SK-N-SH (cell line): ENCODE measurements around the gene UBE2E2. TPM values are rescaled to one million over a fixed set of nuclear protein-coding genes. Genes with fewer than 3 reads are reported as not detected.

Source experiments
- CTCF ChIA-PET: fragments of 300-600, 350-600 bp; formaldehyde crosslinking; extraction: SDS; loops from one replicate; lab custom pipeline; 2021; lab: Yijun Ruan, JAX
- POLR2A ChIA-PET: fragments of 350-600 bp; sonication (Branson Sonifier 250); formaldehyde crosslinking; extraction: SDS; loops from one replicate; lab custom pipeline; 2020; ENCODE audit warnings: antibody characterized with exemption, inconsistent platforms; lab: Yijun Ruan, JAX
- DNase-seq: peaks from one replicate; pipeline ENCODE4 v3.0.0; 2012
- H2AFZ ChIP-seq: fragments of 200-600 bp; sonication (generic); 2 replicates; pipeline ENCODE4 v1.8.1; 2016; ENCODE audit warnings: antibody characterized with exemption, mild to moderate bottlenecking, low read depth
- H3F3A ChIP-seq: fragments of 200-600 bp; sonication (generic); replicated peaks from 2 replicates; pipeline ENCODE3; 2016; ENCODE audit warnings: antibody characterized with exemption, mild to moderate bottlenecking; ENCODE audit not compliant: insufficient read depth
- H3K27ac ChIP-seq, 2 experiments: fragments of 200-500 bp in 1 of 2; fragments of 200-600 bp in 1 of 2; sonication (Bioruptor generic) in 1 of 2; sonication (generic), shearing (Covaris generic) in 1 of 2; 2 replicates each; pipeline versions ENCODE4 v1.5.1 to v1.6.1; 2014 to 2016; ENCODE audit warnings: low read depth in 2 of 2, inconsistent platforms in 1 of 2, low read length in 1 of 2, mild to moderate bottlenecking in 1 of 2, mixed read lengths in 1 of 2
- H3K27me3 ChIP-seq: fragments of 200-600 bp; sonication (generic), shearing (Covaris generic); 2 replicates; pipeline ENCODE4 v1.6.1; 2016; ENCODE audit warnings: mixed run types; ENCODE audit not compliant: insufficient read depth
- H3K36me3 ChIP-seq, 2 experiments: fragments of 200-500 bp in 1 of 2; fragments of 200-600 bp in 1 of 2; sonication (Bioruptor generic) in 1 of 2; sonication (generic) in 1 of 2; replicated peaks in 1 of 2; 2 replicates each; pipeline versions ENCODE3 to v1.5.1; 2014 to 2016; ENCODE audit warnings: low read length in 1 of 2, mild to moderate bottlenecking in 1 of 2; ENCODE audit not compliant: insufficient read depth in 2 of 2, control insufficient read depth in 1 of 2
- H3K4me1 ChIP-seq, 2 experiments: fragments of 200-500 bp in 1 of 2; fragments of 200-600 bp in 1 of 2; sonication (Bioruptor generic) in 1 of 2; sonication (generic), shearing (Covaris generic) in 1 of 2; 2 replicates each; pipeline versions ENCODE4 v1.5.1 to v1.6.1; 2014 to 2016; ENCODE audit warnings: low read depth in 1 of 2, low read length in 1 of 2, mixed run types in 1 of 2; ENCODE audit not compliant: insufficient read depth in 2 of 2, control insufficient read depth in 1 of 2
- H3K4me2 ChIP-seq: fragments of 200-600 bp; sonication (generic), shearing (Covaris generic); 2 replicates; pipeline ENCODE4 v1.6.1; 2017; ENCODE audit warnings: mixed run types
- H3K4me3 ChIP-seq, 2 experiments: fragments of 200-500 bp in 1 of 2; fragments of 200-600 bp in 1 of 2; sonication (Bioruptor generic) in 1 of 2; sonication (generic), shearing (Covaris generic) in 1 of 2; 2 replicates each; pipeline versions ENCODE4 v1.5.1 to v1.8.1; 2014 to 2016; ENCODE audit warnings: low read depth in 2 of 2, inconsistent platforms in 1 of 2, low read length in 1 of 2, mild to moderate bottlenecking in 1 of 2, mixed read lengths in 1 of 2, moderate library complexity in 1 of 2
- H3K79me2 ChIP-seq: fragments of 200-600 bp; sonication (generic); 2 replicates; pipeline ENCODE4 v1.8.1; 2017; ENCODE audit warnings: mild to moderate bottlenecking; ENCODE audit not compliant: insufficient read depth
- H3K9ac ChIP-seq: fragments of 200-600 bp; sonication (generic); 2 replicates; pipeline ENCODE4 v1.6.1; 2017; ENCODE audit warnings: mixed run types
- H3K9me2 ChIP-seq: fragments of 200-600 bp; sonication (generic); 2 replicates; pipeline ENCODE4 v1.6.1; 2017; ENCODE audit warnings: mixed run types
- H3K9me3 ChIP-seq: fragments of 200-600 bp; sonication (generic); 2 replicates; pipeline ENCODE4 v1.6.1; 2017; ENCODE audit warnings: mixed run types, mild to moderate bottlenecking, moderate library complexity
- H4K20me1 ChIP-seq: fragments of 200-600 bp; sonication (generic); 2 replicates; pipeline ENCODE4 v1.6.1; 2017; ENCODE audit warnings: mild to moderate bottlenecking, mixed run types; ENCODE audit not compliant: insufficient read depth
- ELF1 ChIP-seq: IDR thresholded peaks from 2 replicates; pipeline ENCODE4 v1.4.0; 2012
- FOSL2 ChIP-seq: IDR thresholded peaks from 2 replicates; pipeline ENCODE4 v1.4.0; 2012; ENCODE audit warnings: low read depth, mild to moderate bottlenecking, moderate library complexity, borderline replicate concordance
- GATA2 ChIP-seq: sonication (generic); formaldehyde crosslinking; IDR thresholded peaks from 2 replicates; pipeline ENCODE4 v1.5.0; 2020; ENCODE audit warnings: mild to moderate bottlenecking, missing genetic modification reagents
- MXI1 ChIP-seq: IDR thresholded peaks from 2 replicates; pipeline ENCODE4 v1.6.1; 2012; ENCODE audit warnings: mild to moderate bottlenecking, low read depth, low read length, improper control_type of control experiment
- NFIC ChIP-seq: IDR thresholded peaks from 2 replicates; pipeline ENCODE4 v1.4.0; 2012; ENCODE audit warnings: borderline replicate concordance
- RFX5 ChIP-seq: IDR thresholded peaks from 2 replicates; pipeline ENCODE4 v1.6.1; 2012; ENCODE audit warnings: mild to moderate bottlenecking, improper control_type of control experiment, low read length
- SIN3A ChIP-seq: IDR thresholded peaks from 2 replicates; pipeline ENCODE4 v1.6.1; 2012; ENCODE audit warnings: low read depth, mild to moderate bottlenecking, low read length, moderate library complexity, borderline replicate concordance
- SMC3 ChIP-seq: IDR thresholded peaks from 2 replicates; pipeline ENCODE4 v1.6.1; 2012; ENCODE audit warnings: low read depth, low read length, improper control_type of control experiment
- TAF1 ChIP-seq: IDR thresholded peaks from 2 replicates; pipeline ENCODE4 v1.6.1; 2012; ENCODE audit warnings: low read depth, mild to moderate bottlenecking, low read length, moderate library complexity, borderline replicate concordance
- TEAD4 ChIP-seq: IDR thresholded peaks from 2 replicates; pipeline ENCODE4 v1.4.0; 2012; ENCODE audit warnings: mild to moderate bottlenecking, borderline replicate concordance; ENCODE audit not compliant: insufficient read depth
- YY1 ChIP-seq: IDR thresholded peaks from 2 replicates; pipeline ENCODE4 v1.4.0; 2012; ENCODE audit warnings: low read depth, mild to moderate bottlenecking
- WGBS: methylation state at CpG from one replicate; pipeline ENCODE4 v1.1.6; 2017; ENCODE audit warnings: low lambda C conversion rate; 5-methylcytosine and 5-hydroxymethylcytosine counted together
- polyA plus RNA-seq, 3 experiments: library from polyadenylated mRNA; depleted of rRNA; stranded (reverse); fragments of >200 nt; gene quantifications; 2 replicates each; pipeline ENCODE4 v1.2.3, GENCODE V29; 2012
- TF ChIP-seq, protein P1 (sequence below): fragments of 150-350 bp; IDR thresholded peaks from 2 replicates; pipeline ENCODE4 v1.6.1; 2017; ENCODE audit warnings: antibody characterized with exemption, low read length, low read depth, borderline replicate concordance
- TF ChIP-seq, protein P2 (sequence below): IDR thresholded peaks from 2 replicates; pipeline ENCODE4 v1.4.0; 2012; ENCODE audit warnings: low read depth, borderline replicate concordance
- TF ChIP-seq, protein P3 (sequence below): fragments of 200-600 bp; sonication (generic); IDR thresholded peaks from 2 replicates; pipeline ENCODE4 v1.6.1; 2017; ENCODE audit warnings: antibody characterized with exemption, mild to moderate bottlenecking, moderate library complexity
- TF ChIP-seq, protein P4 (sequence below): IDR thresholded peaks from 2 replicates; pipeline ENCODE4; 2012
- TF ChIP-seq, protein P5 (sequence below): IDR thresholded peaks from 2 replicates; pipeline ENCODE4 v1.4.0; 2012; ENCODE audit warnings: low read depth, borderline replicate concordance

The UBE2E2 gene
- polyA plus RNA-seq, 1 of the 3 experiments (the other 2 are of a cell fraction): 46.4 TPM

DNA sequence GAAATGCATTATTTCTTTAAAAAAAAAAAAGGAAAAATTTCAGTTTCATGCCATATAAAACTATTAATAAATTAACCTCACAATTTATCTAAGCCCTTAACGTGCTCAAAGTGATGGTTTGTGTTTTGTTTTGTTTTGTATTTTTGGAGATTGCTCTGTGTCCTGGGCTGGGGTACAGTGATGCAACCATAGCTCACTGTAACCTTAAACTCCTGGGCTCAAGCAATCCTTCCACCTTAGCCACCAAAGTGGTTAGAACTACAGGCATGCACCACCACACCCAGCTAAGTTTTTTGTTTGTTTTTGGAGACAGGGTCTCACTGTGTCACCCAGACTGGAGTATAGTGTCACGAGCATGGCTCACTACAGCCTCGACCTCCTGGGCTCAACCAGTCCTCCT is 180.7 kb downstream of the UBE2E2 start:
- Histone ChIP-seq H3K36me3 (no peaks in the 10 kb centered on the region), H3K4me2 (no peak overlapping the region), H3K9ac (no peak overlapping the region), H3K27me3 (no peaks in the 10 kb centered on the region), H3F3A (no peaks in the 10 kb centered on the region), H4K20me1 (0 out of 2 replicates have a peak, but pooled peaks cover 3% of the 10 kb centered on the region), H3K27ac (no peak overlapping the region), H3K9me3 (no peaks in the 10 kb centered on the region), H3K79me2 (0 out of 2 replicates have a peak, but pooled peaks cover 6% of the 10 kb centered on the region), H2AFZ (no peak overlapping the region), H3K9me2 (no peaks in the 10 kb centered on the region), H3K4me3 (no peak overlapping the region), H3K4me1 (no peaks in the 10 kb centered on the region; a peak in 1 of 4 replicates)
- WGBS: 81% methylated on average over 3 of the region's 3 CpGs
- DNase-seq: no peak
- TF ChIP-seq, protein P1, sequence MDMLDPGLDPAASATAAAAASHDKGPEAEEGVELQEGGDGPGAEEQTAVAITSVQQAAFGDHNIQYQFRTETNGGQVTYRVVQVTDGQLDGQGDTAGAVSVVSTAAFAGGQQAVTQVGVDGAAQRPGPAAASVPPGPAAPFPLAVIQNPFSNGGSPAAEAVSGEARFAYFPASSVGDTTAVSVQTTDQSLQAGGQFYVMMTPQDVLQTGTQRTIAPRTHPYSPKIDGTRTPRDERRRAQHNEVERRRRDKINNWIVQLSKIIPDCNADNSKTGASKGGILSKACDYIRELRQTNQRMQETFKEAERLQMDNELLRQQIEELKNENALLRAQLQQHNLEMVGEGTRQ: no peak
- TF ChIP-seq RFX5: no peak
- no peak for TF ChIP-seq NFIC
- TF ChIP-seq SMC3: no peak
- TF ChIP-seq TEAD4: no peak
- no peak for TF ChIP-seq YY1
- no peak for TF ChIP-seq FOSL2
- TF ChIP-seq, protein P2, sequence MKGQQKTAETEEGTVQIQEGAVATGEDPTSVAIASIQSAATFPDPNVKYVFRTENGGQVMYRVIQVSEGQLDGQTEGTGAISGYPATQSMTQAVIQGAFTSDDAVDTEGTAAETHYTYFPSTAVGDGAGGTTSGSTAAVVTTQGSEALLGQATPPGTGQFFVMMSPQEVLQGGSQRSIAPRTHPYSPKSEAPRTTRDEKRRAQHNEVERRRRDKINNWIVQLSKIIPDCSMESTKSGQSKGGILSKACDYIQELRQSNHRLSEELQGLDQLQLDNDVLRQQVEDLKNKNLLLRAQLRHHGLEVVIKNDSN: no peak
- TF ChIP-seq, protein P3, sequence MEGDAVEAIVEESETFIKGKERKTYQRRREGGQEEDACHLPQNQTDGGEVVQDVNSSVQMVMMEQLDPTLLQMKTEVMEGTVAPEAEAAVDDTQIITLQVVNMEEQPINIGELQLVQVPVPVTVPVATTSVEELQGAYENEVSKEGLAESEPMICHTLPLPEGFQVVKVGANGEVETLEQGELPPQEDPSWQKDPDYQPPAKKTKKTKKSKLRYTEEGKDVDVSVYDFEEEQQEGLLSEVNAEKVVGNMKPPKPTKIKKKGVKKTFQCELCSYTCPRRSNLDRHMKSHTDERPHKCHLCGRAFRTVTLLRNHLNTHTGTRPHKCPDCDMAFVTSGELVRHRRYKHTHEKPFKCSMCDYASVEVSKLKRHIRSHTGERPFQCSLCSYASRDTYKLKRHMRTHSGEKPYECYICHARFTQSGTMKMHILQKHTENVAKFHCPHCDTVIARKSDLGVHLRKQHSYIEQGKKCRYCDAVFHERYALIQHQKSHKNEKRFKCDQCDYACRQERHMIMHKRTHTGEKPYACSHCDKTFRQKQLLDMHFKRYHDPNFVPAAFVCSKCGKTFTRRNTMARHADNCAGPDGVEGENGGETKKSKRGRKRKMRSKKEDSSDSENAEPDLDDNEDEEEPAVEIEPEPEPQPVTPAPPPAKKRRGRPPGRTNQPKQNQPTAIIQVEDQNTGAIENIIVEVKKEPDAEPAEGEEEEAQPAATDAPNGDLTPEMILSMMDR: no peak
- TF ChIP-seq, protein P4, sequence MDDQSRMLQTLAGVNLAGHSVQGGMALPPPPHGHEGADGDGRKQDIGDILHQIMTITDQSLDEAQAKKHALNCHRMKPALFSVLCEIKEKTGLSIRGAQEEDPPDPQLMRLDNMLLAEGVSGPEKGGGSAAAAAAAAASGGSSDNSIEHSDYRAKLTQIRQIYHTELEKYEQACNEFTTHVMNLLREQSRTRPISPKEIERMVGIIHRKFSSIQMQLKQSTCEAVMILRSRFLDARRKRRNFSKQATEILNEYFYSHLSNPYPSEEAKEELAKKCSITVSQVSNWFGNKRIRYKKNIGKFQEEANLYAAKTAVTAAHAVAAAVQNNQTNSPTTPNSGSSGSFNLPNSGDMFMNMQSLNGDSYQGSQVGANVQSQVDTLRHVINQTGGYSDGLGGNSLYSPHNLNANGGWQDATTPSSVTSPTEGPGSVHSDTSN: no peak
- no peak for TF ChIP-seq MXI1
- no peak for TF ChIP-seq SIN3A
- TF ChIP-seq GATA2 (CRISPR knock-in tag): no peak
- no peak for TF ChIP-seq TAF1
- no peak for TF ChIP-seq ELF1
- TF ChIP-seq, protein P5, sequence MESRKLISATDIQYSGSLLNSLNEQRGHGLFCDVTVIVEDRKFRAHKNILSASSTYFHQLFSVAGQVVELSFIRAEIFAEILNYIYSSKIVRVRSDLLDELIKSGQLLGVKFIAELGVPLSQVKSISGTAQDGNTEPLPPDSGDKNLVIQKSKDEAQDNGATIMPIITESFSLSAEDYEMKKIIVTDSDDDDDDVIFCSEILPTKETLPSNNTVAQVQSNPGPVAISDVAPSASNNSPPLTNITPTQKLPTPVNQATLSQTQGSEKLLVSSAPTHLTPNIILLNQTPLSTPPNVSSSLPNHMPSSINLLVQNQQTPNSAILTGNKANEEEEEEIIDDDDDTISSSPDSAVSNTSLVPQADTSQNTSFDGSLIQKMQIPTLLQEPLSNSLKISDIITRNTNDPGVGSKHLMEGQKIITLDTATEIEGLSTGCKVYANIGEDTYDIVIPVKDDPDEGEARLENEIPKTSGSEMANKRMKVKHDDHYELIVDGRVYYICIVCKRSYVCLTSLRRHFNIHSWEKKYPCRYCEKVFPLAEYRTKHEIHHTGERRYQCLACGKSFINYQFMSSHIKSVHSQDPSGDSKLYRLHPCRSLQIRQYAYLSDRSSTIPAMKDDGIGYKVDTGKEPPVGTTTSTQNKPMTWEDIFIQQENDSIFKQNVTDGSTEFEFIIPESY: no peak
- ChIA-PET CTCF (no interaction called here), POLR2A (no interaction called here)
